ENCODE data around the gene ASB18.

ASB18 gene

GRCh38 chr2:236262238-236262637 is 2.0 kb downstream of the ASB18 start:
- Mint-ChIP-seq H3K36me3 (ENCODE audit: low read depth) (no peaks in the 10 kb centered on the region), H3K4me3 (no peak overlapping the region), H3K27ac (no peak overlapping the region), H3K27me3 (ENCODE audit: low read depth) (no peaks in the 10 kb centered on the region), H3K4me1 (ENCODE audit: low read depth) (no peaks in the 10 kb centered on the region), H3K9me3 (peaks cover 18% of the 10 kb centered on the region)
- no peak for DNase-seq (ENCODE audit: low spot score)

- peaks cover 18% of the 10 kb centered on the region for H3K9me3 Mint-ChIP-seq
- DNase-seq (ENCODE audit: low spot score): no peak
- H3K27ac Mint-ChIP-seq: no peak overlapping the region
- no peaks in the 10 kb centered on the region for H3K27me3 Mint-ChIP-seq (ENCODE audit: low read depth)
- no peaks in the 10 kb centered on the region for H3K4me1 Mint-ChIP-seq (ENCODE audit: low read depth)
- H3K36me3 Mint-ChIP-seq (ENCODE audit: low read depth): no peaks in the 10 kb centered on the region
- H3K4me3 Mint-ChIP-seq: no peak overlapping the region
Measured at GRCh38 chr2:236261452-236261851, 2.8 kb downstream of the ASB18 start.

- no peaks in the 10 kb centered on the region for H3K4me1 Mint-ChIP-seq (ENCODE audit: low read depth)
- H3K36me3 Mint-ChIP-seq (ENCODE audit: low read depth): no peaks in the 10 kb centered on the region
- no peak overlapping the region for H3K4me3 Mint-ChIP-seq
- H3K9me3 Mint-ChIP-seq: peaks cover 18% of the 10 kb centered on the region
- no peak overlapping the region for H3K27ac Mint-ChIP-seq
- no peak for DNase-seq (ENCODE audit: low spot score)
- H3K27me3 Mint-ChIP-seq (ENCODE audit: low read depth): no peaks in the 10 kb centered on the region
Measured at GRCh38 chr2:236259371-236259770, 4.8 kb downstream of the ASB18 start.

- H3K9me3 Mint-ChIP-seq: peaks cover 13% of the 10 kb centered on the region
- no peak overlapping the region for H3K4me3 Mint-ChIP-seq
- DNase-seq (ENCODE audit: low spot score): no peak
- no peak overlapping the region for H3K27ac Mint-ChIP-seq
- no peaks in the 10 kb centered on the region for H3K36me3 Mint-ChIP-seq (ENCODE audit: low read depth)
- H3K4me1 Mint-ChIP-seq (ENCODE audit: low read depth): no peaks in the 10 kb centered on the region
- H3K27me3 Mint-ChIP-seq (ENCODE audit: low read depth): no peaks in the 10 kb centered on the region
Measured at GRCh38 chr2:236257575-236257974, 6.6 kb downstream of the ASB18 start.

GRCh38 chr2:236257136-236257535 is 7.1 kb downstream of the ASB18 start:
- peaks cover 13% of the 10 kb centered on the region for H3K9me3 Mint-ChIP-seq
- H3K27ac Mint-ChIP-seq: no peak overlapping the region
- no peaks in the 10 kb centered on the region for H3K27me3 Mint-ChIP-seq (ENCODE audit: low read depth)
- H3K36me3 Mint-ChIP-seq (ENCODE audit: low read depth): no peaks in the 10 kb centered on the region
- no peaks in the 10 kb centered on the region for H3K4me1 Mint-ChIP-seq (ENCODE audit: low read depth)
- no peak for DNase-seq (ENCODE audit: low spot score)
- no peak overlapping the region for H3K4me3 Mint-ChIP-seq

GRCh38 chr2:236256366-236256985 is 7.7 kb downstream of the ASB18 start:
- Mint-ChIP-seq H3K27ac (no peak overlapping the region), H3K4me1 (ENCODE audit: low read depth) (no peaks in the 10 kb centered on the region), H3K9me3 (peaks cover 7% of the 10 kb centered on the region), H3K27me3 (ENCODE audit: low read depth) (no peaks in the 10 kb centered on the region), H3K4me3 (no peak overlapping the region), H3K36me3 (ENCODE audit: low read depth) (no peaks in the 10 kb centered on the region)
- no peak for DNase-seq (ENCODE audit: low spot score)

- H3K27ac Mint-ChIP-seq: no peak overlapping the region
- peaks cover 4% of the 10 kb centered on the region for H3K27me3 Mint-ChIP-seq (ENCODE audit: low read depth)
- no peak overlapping the region for H3K4me3 Mint-ChIP-seq
- H3K9me3 Mint-ChIP-seq: no peaks in the 10 kb centered on the region
- DNase-seq (ENCODE audit: low spot score): no peak
- no peaks in the 10 kb centered on the region for H3K4me1 Mint-ChIP-seq (ENCODE audit: low read depth)
- no peaks in the 10 kb centered on the region for H3K36me3 Mint-ChIP-seq (ENCODE audit: low read depth)
Measured at GRCh38 chr2:236254674-236255073, 9.5 kb downstream of the ASB18 start.

GRCh38 chr2:236254001-236254400 is 10.2 kb downstream of the ASB18 start:
- Mint-ChIP-seq H3K27me3 (ENCODE audit: low read depth) (peaks cover 4% of the 10 kb centered on the region), H3K4me1 (ENCODE audit: low read depth) (no peaks in the 10 kb centered on the region), H3K9me3 (no peaks in the 10 kb centered on the region), H3K27ac (no peak overlapping the region), H3K4me3 (no peak overlapping the region), H3K36me3 (ENCODE audit: low read depth) (no peaks in the 10 kb centered on the region)
- DNase-seq (ENCODE audit: low spot score): no peak

GRCh38 chr2:236252602-236253001 is 11.6 kb downstream of the ASB18 start:
- no peak for DNase-seq (ENCODE audit: low spot score)
- Mint-ChIP-seq H3K9me3 (no peaks in the 10 kb centered on the region), H3K36me3 (ENCODE audit: low read depth) (no peaks in the 10 kb centered on the region), H3K4me3 (no peak overlapping the region), H3K27me3 (ENCODE audit: low read depth) (peaks cover 4% of the 10 kb centered on the region), H3K4me1 (ENCODE audit: low read depth) (no peaks in the 10 kb centered on the region), H3K27ac (no peak overlapping the region)

GRCh38 chr2:236250909-236251579 is 13.2 kb downstream of the ASB18 start:
- Mint-ChIP-seq H3K4me3 (no peak overlapping the region), H3K4me1 (ENCODE audit: low read depth) (no peaks in the 10 kb centered on the region), H3K27me3 (ENCODE audit: low read depth) (peaks cover 4% of the 10 kb centered on the region), H3K9me3 (no peaks in the 10 kb centered on the region), H3K27ac (no peak overlapping the region), H3K36me3 (ENCODE audit: low read depth) (no peaks in the 10 kb centered on the region)
- no peak for DNase-seq (ENCODE audit: low spot score)

GRCh38 chr2:236250286-236250685 is 13.9 kb downstream of the ASB18 start:
- no peaks in the 10 kb centered on the region for H3K4me1 Mint-ChIP-seq (ENCODE audit: low read depth)
- H3K36me3 Mint-ChIP-seq (ENCODE audit: low read depth): no peaks in the 10 kb centered on the region
- peaks cover 4% of the 10 kb centered on the region for H3K27me3 Mint-ChIP-seq (ENCODE audit: low read depth)
- no peaks in the 10 kb centered on the region for H3K9me3 Mint-ChIP-seq
- H3K4me3 Mint-ChIP-seq: no peak overlapping the region
- DNase-seq (ENCODE audit: low spot score): no peak
- H3K27ac Mint-ChIP-seq: no peak overlapping the region

- no peak for DNase-seq (ENCODE audit: low spot score)
- H3K9me3 Mint-ChIP-seq: no peaks in the 10 kb centered on the region
- peaks cover 4% of the 10 kb centered on the region for H3K27me3 Mint-ChIP-seq (ENCODE audit: low read depth)
Measured at GRCh38 chr2:236249066-236249465, 15.1 kb downstream of the ASB18 start.

GRCh38 chr2:236246711-236247246 is 17.4 kb downstream of the ASB18 start:
- Mint-ChIP-seq H3K4me3 (no peak overlapping the region), H3K27ac (no peak overlapping the region), H3K9me3 (no peaks in the 10 kb centered on the region), H3K4me1 (ENCODE audit: low read depth) (no peaks in the 10 kb centered on the region), H3K36me3 (ENCODE audit: low read depth) (no peaks in the 10 kb centered on the region), H3K27me3 (ENCODE audit: low read depth) (peaks cover 4% of the 10 kb centered on the region)
- no peak for DNase-seq (ENCODE audit: low spot score)

More at GRCh38 chr2:236249066-236249465, 15.1 kb downstream of the ASB18 start:
- H3K4me1 Mint-ChIP-seq (ENCODE audit: low read depth): no peaks in the 10 kb centered on the region
- no peak overlapping the region for H3K27ac Mint-ChIP-seq
- no peaks in the 10 kb centered on the region for H3K36me3 Mint-ChIP-seq (ENCODE audit: low read depth)
- no peak overlapping the region for H3K4me3 Mint-ChIP-seq

- Mint-ChIP-seq H3K4me1 (ENCODE audit: low read depth) (no peaks in the 10 kb centered on the region), H3K27me3 (ENCODE audit: low read depth) (peaks cover 5% of the 10 kb centered on the region), H3K27ac (no peak overlapping the region), H3K36me3 (ENCODE audit: low read depth) (no peaks in the 10 kb centered on the region), H3K4me3 (no peak overlapping the region), H3K9me3 (no peaks in the 10 kb centered on the region)
- DNase-seq (ENCODE audit: low spot score): no peak
Measured at GRCh38 chr2:236244256-236244655, 19.9 kb downstream of the ASB18 start.
